DMS53 treated with DMSO at 0.1 percent for 48 hours (cell line): ENCODE results near the gene ARHGAP21.
A peak's percentile ranks its signal among the peaks of the same experiment; 100 is the strongest.
"Not testable (repeated sequence)": the region's sequence is repeated elsewhere in the genome, so short reads cannot be mapped to it uniquely, and the experiment has no call there.

Experiments used
- DNase-seq: peaks from one replicate; lab custom pipeline; 2025; ENCODE audit not compliant: unreplicated experiment; lab: John Stamatoyannopoulos, UW

ARHGAP21 gene

GRCh38 chr10:24723788-24724380 lies at the start of gene ARHGAP21:
Gene ARHGAP21 (minus strand): TSS chr10:24723887. CDS start chr10:24721899, 1,988 bp downstream.
- DNase-seq: peak; percentile 75

- no peak for DNase-seq
Observed at GRCh38 chr10:24771943-24772694, 48.4 kb upstream of the ARHGAP21 start.

GRCh38 chr10:24764991-24765390 lies 41.3 kb upstream of the ARHGAP21 start:
- DNase-seq: not testable (repeated sequence)

DNA sequence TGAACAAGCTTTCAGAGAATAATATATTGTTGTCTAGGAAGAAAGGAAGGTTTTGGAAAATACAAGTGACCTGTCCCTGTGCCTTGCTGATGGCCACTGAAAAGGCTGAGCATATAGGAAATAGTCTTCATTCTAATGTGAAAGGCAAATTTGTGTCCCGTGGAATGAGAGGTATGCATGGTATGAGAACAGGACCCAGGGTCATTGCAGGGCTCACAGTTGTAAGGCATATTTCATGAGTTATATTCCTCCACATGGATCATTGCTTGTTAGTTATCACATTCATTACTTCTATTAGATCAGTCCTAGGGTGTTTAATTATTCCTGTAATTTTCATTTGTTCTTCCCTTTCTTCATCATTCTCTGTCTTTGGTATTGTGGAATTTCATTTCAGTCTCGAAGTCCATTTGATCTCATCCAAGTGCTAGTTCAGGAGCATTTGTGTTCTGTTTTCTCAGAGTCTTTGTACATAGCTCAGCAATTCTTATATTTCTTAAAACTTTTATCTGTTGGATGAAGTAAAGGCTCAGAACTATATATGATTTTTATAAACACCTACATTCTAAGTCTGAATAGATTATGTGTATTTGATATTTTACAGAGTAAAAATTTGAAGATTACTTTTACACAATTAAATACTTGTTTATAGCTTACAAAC lies 39.4 kb upstream of the ARHGAP21 start:
- DNase-seq: no peak

DNA sequence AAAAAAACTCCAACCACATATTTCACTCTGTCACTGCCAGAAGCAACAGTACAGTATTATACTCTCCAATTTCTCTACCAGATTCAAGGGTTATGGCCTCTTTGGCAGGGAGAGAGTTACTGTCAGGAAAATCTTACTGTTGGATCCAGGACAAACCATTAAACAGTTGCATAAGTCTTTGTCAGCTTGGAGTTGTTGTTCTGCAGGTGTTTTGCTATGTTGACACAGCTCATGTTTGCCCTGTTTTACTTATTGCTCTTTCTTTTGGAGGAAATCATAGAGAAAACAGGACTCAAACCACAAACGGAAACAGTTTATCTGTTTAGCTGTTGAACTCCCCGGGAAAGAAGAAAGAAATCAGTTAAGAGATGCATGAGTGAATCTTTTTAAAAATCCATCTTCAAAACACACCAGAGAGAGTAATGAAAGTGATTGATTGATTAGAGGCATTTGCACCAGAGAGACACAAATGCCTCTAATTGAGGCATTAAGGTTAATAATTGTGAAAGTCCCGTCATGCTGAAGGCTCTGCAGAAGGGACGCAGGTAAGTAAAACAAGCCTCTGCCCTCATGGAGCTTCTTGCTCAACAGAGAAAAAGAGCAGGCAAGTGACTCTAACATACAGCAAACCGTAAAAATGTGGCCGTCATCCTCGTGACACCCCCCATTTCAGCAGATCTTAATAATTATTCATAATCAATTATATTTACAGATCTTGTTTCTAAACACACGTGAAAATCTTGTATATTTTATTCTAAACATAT lies 38.7 kb upstream of the ARHGAP21 start:
- DNase-seq: no peak

DNA sequence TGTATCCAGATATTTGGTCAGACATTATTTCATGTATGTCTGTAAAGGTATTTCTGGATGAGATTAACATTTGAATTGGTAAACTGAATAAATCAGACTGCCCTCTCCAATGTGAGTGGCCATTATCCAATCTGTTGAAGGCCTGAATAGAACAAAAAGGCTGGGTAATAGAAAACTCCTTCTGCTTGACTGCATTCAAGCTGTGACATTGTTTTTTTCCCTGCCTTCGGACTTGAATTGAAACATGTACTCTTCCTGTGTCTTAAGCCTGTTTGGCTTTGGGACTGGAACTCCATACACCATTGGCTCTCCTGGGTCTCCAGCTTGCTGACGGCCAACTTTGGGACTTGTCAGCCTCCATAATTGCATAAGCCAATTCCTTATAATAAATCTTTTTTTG lies 36.0 kb upstream of the ARHGAP21 start:
- no peak for DNase-seq

DNA sequence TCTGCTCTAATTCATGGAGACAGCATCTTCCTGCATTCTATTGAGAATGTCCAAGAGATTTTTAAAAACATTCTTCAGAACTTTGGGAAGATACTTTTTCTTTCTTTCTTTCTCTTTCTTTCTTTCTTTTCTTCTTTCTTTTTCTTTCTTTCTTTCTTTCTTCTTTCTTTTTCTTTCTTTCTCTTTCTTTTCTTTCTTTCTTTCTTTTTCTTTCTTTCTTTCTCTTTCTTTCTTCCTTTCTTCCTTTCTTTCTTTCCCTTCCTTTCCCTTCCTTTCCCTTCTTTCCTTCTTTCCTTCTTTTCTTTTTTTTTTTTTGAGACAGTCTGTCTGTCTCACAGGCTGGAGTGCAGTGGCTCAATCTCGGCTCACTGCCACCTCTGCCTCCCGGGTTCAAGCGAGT lies 34.6 kb upstream of the ARHGAP21 start:
- not testable (repeated sequence) for DNase-seq

GRCh38 chr10:24756283-24756682 lies 32.6 kb upstream of the ARHGAP21 start:
- DNase-seq: no peak

DNA sequence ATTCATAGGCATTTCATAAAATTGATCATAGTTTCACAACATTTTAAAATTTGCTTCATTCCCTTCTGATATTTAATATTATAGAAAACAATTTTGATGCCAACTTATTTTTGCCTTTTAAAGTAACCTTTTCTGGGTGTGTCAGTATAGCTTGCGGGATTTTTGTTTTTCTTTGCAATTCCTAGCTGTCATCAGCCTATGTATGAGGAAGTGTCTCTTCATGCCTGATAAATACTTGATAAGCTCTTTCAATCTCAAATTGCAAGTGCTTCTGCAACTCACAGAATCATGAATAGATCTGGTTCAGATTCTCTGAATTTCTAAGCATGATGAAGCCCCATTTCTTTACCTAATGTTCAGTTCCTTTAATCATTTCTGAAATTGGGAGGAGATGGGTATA lies 28.0 kb upstream of the ARHGAP21 start:
- no peak for DNase-seq

GRCh38 chr10:24750695-24751094 lies 27.0 kb upstream of the ARHGAP21 start:
- no peak for DNase-seq

DNA sequence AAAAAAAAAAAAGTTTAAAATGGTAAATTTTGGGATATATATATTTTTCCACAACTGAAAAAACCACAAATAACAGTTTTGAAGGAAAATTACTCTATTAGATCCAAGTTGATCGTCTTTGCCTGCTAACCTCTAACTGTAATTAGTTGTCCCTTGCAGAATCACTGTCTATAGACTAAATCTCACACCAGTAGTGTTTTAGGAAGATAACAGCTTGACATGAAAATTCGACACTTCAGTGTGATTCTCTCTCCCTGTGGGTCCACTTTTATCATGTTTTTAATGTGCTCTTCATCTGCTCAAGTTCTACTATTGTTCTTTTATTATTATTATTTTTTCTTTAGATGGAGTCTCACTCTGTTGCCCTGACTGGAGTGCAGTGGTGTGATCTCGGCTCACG lies 24.5 kb upstream of the ARHGAP21 start:
- no peak for DNase-seq

DNA sequence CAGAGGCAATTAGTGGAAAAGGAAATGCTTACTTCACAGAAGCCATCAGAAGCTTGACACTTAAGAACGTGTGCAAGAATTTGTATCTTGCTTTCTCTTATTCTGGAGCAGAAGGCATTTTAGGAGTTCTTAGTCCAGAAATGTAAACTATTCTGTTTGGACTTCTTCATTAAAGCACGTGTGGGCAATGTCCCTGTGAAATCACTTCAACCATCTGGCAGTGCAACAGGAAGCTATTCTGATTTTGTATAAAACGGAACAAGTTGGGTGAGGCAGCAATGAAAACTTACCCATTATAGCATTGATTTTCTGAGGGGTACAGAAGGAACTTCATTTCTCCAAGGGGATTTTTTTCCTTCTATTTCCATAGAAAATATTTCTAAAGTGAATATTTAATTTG lies 21.3 kb upstream of the ARHGAP21 start:
- DNase-seq: no peak

GRCh38 chr10:24740714-24741113 lies 17.0 kb upstream of the ARHGAP21 start:
- DNase-seq: no peak

- DNase-seq: no peak
Observed at GRCh38 chr10:24737001-24737400, 13.3 kb upstream of the ARHGAP21 start.

- no peak for DNase-seq
Observed at GRCh38 chr10:24731942-24732341, 8.3 kb upstream of the ARHGAP21 start.

DNA sequence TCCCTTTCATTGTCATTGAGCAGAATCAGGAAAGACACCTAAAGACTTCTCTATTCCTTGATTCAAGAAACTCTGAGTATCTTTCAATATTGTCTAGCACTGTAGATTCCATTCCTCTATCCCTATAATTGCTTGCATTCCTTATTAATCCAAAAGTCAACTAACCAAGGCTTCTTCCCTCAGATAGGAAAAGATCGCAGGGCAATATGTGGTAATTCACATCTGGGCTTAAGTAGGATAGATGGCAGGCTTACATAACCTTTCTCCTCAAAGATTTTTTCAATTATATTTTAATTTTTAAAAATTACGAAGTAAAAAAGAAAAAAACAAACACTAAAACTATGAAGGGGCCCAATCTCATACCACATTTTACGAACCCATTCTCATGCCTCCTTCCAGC lies 7.1 kb upstream of the ARHGAP21 start:
- DNase-seq: no peak

DNA sequence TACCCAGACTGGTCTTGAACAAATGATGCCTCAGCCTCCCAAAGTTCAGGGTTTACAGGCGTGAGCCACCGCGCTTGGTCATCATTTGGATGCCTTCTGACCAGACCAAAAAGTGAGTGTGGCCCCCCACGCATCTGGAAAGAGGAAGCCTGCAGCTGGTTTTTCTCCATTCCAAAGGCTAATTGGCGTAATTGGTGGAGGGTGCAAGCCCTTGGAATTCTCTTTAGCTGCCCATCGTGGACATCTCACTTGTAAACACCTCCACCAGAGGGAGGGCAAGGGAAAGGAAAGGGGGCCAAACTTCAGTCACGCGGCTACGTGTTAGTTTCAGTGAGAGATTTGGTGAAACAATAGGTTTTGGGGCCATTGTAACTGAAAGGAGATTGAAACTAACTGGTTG lies 4.1 kb upstream of the ARHGAP21 start:
- no peak for DNase-seq

DNA sequence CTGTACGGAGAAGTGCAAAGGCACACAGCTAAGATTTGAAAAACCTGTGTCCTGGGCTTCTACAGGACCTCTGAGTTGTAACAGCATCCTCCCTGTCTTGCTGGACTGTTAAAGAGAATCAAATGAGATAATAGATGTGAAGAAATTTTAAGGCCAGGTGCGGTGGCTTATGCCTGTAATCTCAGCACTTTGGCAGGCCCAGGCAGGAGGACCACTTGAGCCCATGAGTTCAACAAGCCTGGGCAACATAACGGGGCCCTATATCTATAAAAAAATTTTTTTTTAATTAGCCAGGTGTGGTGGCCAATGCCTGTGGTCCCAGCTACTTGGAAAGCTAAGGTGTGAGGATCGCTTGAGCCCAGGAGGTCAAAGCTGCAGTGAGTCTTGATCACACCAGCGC lies 2.9 kb upstream of the ARHGAP21 start:
- no peak for DNase-seq

DNA sequence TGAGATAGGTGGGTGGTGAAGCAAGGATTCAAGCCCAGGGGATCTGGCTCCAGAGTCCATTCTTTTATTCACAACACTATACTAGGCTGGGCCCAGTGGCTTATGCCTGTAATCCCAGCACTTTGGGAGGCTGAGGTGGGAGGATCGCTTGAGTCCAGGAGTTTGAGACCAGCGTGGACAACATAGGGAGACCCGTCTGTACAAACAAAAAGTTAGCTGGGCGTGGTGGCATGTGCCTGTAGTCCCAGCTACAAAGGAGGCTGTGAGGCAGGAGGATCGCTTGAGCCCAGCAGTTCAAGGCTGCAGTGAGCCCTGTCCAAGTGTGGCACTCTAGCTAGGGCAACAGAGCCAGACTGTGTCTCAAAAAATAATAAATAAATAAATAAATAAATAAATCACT lies 2.3 kb upstream of the ARHGAP21 start:
- DNase-seq: not testable (repeated sequence)

DNA sequence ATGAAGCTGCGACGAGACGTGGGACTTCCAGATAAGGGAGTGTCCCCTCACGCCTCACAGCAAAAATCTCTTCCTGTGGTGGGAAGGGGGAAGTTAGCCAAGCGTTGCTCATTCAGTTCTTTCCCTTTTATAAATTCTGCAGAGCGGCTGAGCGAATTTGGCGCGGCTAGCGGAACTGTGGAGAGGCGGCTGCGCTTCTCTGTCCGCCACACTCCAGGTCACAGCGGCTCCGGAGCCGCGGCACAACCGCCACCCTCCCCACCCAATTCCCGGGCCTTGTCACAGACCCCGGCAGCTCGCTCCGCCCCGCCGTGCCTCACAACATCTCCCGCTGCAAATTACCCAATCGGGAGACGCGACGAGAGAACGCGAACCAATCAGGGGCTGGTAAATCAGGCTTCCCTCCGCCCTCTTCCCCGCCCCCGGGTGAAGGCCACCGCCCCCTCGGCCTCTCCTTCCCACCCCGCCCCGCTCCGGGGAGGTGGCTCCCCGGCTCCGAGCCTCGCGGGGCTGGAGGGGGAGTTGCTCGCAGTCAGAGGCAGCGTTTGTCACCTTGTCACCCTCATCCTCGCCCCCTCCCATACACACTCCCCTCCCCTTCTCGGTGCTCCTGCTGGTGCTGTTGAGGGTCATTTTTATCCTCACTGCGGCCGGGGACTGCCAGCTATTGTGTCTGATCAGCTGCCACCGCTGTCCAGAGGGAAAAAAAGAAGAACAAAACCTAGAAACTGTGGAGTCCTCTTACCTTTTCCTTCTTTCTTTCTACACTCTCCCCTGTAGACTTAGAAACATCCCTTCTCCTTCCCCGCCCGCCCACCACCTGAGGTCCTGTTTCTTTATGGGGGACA lies 918 bp upstream of the ARHGAP21 start:
- peak; percentile 94 for DNase-seq

- peak; percentile 17 for DNase-seq
Observed at GRCh38 chr10:24723386-24723787, 300 bp downstream of the ARHGAP21 start.
